Activated CD4-positive, CD25-positive, alpha-beta regulatory T cell (primary cell): ENCODE measurements around the gene SCN5A.

Experiments
- DNase-seq, 4 experiments: peaks; one replicate each; lab custom pipeline; 2025; lab: John Stamatoyannopoulos, UW

The SCN5A gene

GRCh38 chr3:38538773-38539353, 110.6 kb downstream of the SCN5A start:
- DNase-seq = no peak

GRCh38 chr3:38536671-38537070, 112.8 kb downstream of the SCN5A start:
- DNase-seq = no peak

GRCh38 chr3:38534604-38535003, 114.9 kb downstream of the SCN5A start:
- no peak for DNase-seq

- DNase-seq = no peak
Observed at GRCh38 chr3:38534180-38534579, 115.3 kb downstream of the SCN5A start.

GRCh38 chr3:38533285-38533976, 116.1 kb downstream of the SCN5A start:
- DNase-seq = no peak

- no peak for DNase-seq
Observed at GRCh38 chr3:38532529-38532928, 117.0 kb downstream of the SCN5A start.

- DNase-seq = no peak
Observed at GRCh38 chr3:38528457-38528856, 121.0 kb downstream of the SCN5A start.

- no peak for DNase-seq
Observed at GRCh38 chr3:38526792-38527191, 122.7 kb downstream of the SCN5A start.

- DNase-seq = no peak
Observed at GRCh38 chr3:38524141-38524739, 125.2 kb downstream of the SCN5A start.

- DNase-seq = no peak
Observed at GRCh38 chr3:38522002-38522401, 127.5 kb downstream of the SCN5A start.

- peak in 3 of 4 experiments; percentile 13 to 31 (median 18) for DNase-seq
Observed at GRCh38 chr3:38521391-38521987, 128.0 kb downstream of the SCN5A start.

GRCh38 chr3:38519651-38520050, 129.8 kb downstream of the SCN5A start:
- DNase-seq = no peak

- DNase-seq = no peak
Observed at GRCh38 chr3:38519000-38519399, 130.5 kb downstream of the SCN5A start.

GRCh38 chr3:38516669-38517068, 132.8 kb downstream of the SCN5A start:
- DNase-seq = no peak

- DNase-seq = no peak
Observed at GRCh38 chr3:38515367-38515766, 134.1 kb downstream of the SCN5A start.

- no peak for DNase-seq
Observed at GRCh38 chr3:38511546-38511945, 137.9 kb downstream of the SCN5A start.

GRCh38 chr3:38510631-38511030, 138.9 kb downstream of the SCN5A start:
- no peak for DNase-seq

- no peak for DNase-seq
Observed at GRCh38 chr3:38509732-38510131, 139.8 kb downstream of the SCN5A start.

GRCh38 chr3:38507120-38507519, 142.4 kb downstream of the SCN5A start:
- no peak for DNase-seq

GRCh38 chr3:38500688-38501417, 148.6 kb downstream of the SCN5A start:
- DNase-seq = no peak
